GM23338 (cell line): ENCODE measurements around the gene SGCD.

Experiments used
- CREB1 ChIP-seq: fragments of 250-450 bp; sonication (Bioruptor Pico); IDR thresholded peaks from 2 replicates; pipeline ENCODE4 v1.5.0; 2020; ENCODE audit warnings: low read depth, mild to moderate bottlenecking, moderate library complexity
- CTCF ChIP-seq, 2 experiments: fragments of 200-600 bp in 1 of 2; sonication (generic) in 1 of 2; conservative IDR thresholded peaks; 2 replicates each; pipeline versions ENCODE4 v1.5.1 to v1.6.1; 2016 to 2017; ENCODE audit warnings: antibody characterized with exemption in 2 of 2, low read depth in 2 of 2, mild to moderate bottlenecking in 2 of 2, moderate library complexity in 1 of 2
- ETS1 ChIP-seq: IDR thresholded peaks from 2 replicates; pipeline ENCODE4 v1.6.1; 2016; ENCODE audit warnings: antibody characterized with exemption
- EZH2 ChIP-seq: fragments of 200-600 bp; sonication (generic); IDR thresholded peaks from one replicate; pipeline ENCODE4 v1.8.0; 2017; ENCODE audit warnings: antibody characterized with exemption, mild to moderate bottlenecking, low read depth; ENCODE audit not compliant: unreplicated experiment
- EZH2phosphoT487 ChIP-seq: fragments of 200-600 bp; sonication (generic); IDR thresholded peaks from one replicate; pipeline ENCODE4 v1.8.1; 2018; ENCODE audit warnings: antibody characterized with exemption; ENCODE audit not compliant: unreplicated experiment
- JUNB ChIP-seq: IDR thresholded peaks from one replicate; pipeline ENCODE4 v1.6.1; 2016; ENCODE audit warnings: antibody characterized with exemption; ENCODE audit not compliant: unreplicated experiment
- POLR2AphosphoS5 ChIP-seq: IDR thresholded peaks from 2 replicates; pipeline ENCODE4 v1.6.1; 2016; ENCODE audit warnings: antibody characterized with exemption, low read depth
- REST ChIP-seq: IDR thresholded peaks from one replicate; pipeline ENCODE4 v1.6.1; 2018; ENCODE audit warnings: antibody characterized with exemption; ENCODE audit not compliant: unreplicated experiment
- STAT1 ChIP-seq: IDR thresholded peaks from one replicate; pipeline ENCODE4 v1.6.1; 2016; ENCODE audit warnings: antibody characterized with exemption; ENCODE audit not compliant: unreplicated experiment
- ZNF114 ChIP-seq: fragments of 250-450 bp; sonication (Bioruptor Pico); IDR thresholded peaks from 2 replicates; pipeline ENCODE4 v1.5.0; 2020; ENCODE audit warnings: mild to moderate bottlenecking, moderate library complexity
- ZNF331 ChIP-seq: fragments of 250-450 bp; sonication (Bioruptor Pico); IDR thresholded peaks from 2 replicates; pipeline ENCODE4 v1.5.0; 2020; ENCODE audit warnings: low read depth, mild to moderate bottlenecking, moderate library complexity
- ZNF462 ChIP-seq: fragments of 250-450 bp; sonication (Bioruptor Pico); IDR thresholded peaks from 2 replicates; pipeline ENCODE4 v1.5.0; 2020; ENCODE audit warnings: mild to moderate bottlenecking, moderate library complexity

- TF ChIP-seq CTCF (conservative IDR thresholded peaks at IDR 0.05; ENCODE audit: low read depth in 2 of 2) (no peak), EZH2 (no peak), REST (no peak), STAT1 (no peak), CREB1 (CRISPR knock-in tag) (no peak), ZNF462 (no peak), POLR2AphosphoS5 (no peak), EZH2phosphoT487 (no peak), JUNB (no peak), ETS1 (no peak), ZNF114 (CRISPR knock-in tag) (no peak), ZNF331 (CRISPR knock-in tag) (no peak)
Measured at GRCh38 chr5:156541582-156541981, 214.6 kb downstream of the SGCD start.
